Measurements from ENCODE around the gene PTTG2.

DNA sequence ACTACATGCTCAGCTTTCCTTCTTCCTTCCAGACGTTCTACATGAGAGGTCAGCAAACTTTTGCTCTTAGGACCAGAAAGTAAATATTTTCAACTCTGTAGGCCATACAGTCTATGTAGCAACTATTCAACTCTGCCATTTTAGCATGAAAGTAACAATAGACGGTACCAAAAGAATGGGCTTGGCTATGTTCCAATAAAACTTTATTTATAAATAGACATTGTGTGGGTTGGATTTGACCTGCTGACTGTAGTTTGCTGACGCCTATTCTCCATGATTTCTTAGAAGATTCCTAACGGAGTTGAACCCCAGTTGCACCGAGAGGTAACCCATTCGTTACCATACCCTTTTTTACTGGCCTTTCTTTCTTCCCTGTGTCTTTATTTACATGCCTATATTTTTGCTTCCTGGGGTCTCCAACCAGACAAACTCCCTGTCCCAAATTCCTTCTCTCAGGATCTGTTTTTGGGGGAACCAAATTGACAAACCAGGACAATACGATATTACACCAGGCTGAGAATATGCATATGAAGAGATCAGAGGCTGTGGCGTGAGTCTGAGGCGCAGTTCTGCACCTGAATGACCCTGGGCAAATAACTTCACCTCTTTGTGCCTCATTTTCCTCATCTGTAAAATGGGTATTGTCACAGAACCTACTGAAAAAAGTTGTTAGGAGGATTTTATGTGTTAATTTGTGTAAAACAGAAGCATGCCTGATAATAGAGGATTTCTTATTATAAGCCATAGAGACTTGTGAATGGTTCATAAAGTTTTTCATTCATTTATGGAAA is 10.4 kb upstream of the PTTG2 start:
- TF ChIP-seq, protein P1, sequence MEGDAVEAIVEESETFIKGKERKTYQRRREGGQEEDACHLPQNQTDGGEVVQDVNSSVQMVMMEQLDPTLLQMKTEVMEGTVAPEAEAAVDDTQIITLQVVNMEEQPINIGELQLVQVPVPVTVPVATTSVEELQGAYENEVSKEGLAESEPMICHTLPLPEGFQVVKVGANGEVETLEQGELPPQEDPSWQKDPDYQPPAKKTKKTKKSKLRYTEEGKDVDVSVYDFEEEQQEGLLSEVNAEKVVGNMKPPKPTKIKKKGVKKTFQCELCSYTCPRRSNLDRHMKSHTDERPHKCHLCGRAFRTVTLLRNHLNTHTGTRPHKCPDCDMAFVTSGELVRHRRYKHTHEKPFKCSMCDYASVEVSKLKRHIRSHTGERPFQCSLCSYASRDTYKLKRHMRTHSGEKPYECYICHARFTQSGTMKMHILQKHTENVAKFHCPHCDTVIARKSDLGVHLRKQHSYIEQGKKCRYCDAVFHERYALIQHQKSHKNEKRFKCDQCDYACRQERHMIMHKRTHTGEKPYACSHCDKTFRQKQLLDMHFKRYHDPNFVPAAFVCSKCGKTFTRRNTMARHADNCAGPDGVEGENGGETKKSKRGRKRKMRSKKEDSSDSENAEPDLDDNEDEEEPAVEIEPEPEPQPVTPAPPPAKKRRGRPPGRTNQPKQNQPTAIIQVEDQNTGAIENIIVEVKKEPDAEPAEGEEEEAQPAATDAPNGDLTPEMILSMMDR (IDR thresholded peaks at IDR 0.05; ENCODE audit: poor library complexity, severe bottlenecking) = no peak
- no peak for TF ChIP-seq POLR2AphosphoS5 (IDR thresholded peaks at IDR 0.05)
- no peak for TF ChIP-seq EZH2 (IDR thresholded peaks at IDR 0.05; ENCODE audit: borderline replicate concordance, insufficient read depth, low read length, poor library complexity, severe bottlenecking)
- TF ChIP-seq SMC3 (conservative IDR thresholded peaks at IDR 0.05; ENCODE audit: poor library complexity) = no peak
- TF ChIP-seq, protein P2, sequence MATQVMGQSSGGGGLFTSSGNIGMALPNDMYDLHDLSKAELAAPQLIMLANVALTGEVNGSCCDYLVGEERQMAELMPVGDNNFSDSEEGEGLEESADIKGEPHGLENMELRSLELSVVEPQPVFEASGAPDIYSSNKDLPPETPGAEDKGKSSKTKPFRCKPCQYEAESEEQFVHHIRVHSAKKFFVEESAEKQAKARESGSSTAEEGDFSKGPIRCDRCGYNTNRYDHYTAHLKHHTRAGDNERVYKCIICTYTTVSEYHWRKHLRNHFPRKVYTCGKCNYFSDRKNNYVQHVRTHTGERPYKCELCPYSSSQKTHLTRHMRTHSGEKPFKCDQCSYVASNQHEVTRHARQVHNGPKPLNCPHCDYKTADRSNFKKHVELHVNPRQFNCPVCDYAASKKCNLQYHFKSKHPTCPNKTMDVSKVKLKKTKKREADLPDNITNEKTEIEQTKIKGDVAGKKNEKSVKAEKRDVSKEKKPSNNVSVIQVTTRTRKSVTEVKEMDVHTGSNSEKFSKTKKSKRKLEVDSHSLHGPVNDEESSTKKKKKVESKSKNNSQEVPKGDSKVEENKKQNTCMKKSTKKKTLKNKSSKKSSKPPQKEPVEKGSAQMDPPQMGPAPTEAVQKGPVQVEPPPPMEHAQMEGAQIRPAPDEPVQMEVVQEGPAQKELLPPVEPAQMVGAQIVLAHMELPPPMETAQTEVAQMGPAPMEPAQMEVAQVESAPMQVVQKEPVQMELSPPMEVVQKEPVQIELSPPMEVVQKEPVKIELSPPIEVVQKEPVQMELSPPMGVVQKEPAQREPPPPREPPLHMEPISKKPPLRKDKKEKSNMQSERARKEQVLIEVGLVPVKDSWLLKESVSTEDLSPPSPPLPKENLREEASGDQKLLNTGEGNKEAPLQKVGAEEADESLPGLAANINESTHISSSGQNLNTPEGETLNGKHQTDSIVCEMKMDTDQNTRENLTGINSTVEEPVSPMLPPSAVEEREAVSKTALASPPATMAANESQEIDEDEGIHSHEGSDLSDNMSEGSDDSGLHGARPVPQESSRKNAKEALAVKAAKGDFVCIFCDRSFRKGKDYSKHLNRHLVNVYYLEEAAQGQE (IDR thresholded peaks at IDR 0.05; ENCODE audit: borderline replicate concordance) = no peak

All from neural cell (in vitro differentiated cells).